ENCODE data around the gene SCUBE2. TPM values are rescaled to one million over a fixed set of nuclear protein-coding genes. Genes with fewer than 3 reads are reported as not detected.
"Not testable (repeated sequence)": the region's sequence is repeated elsewhere in the genome, so short reads cannot be mapped to it uniquely, and the experiment has no call there.

SCUBE2 gene
- total RNA-seq, 1 donor from 2014 or later, result 36.3 TPM

DNA sequence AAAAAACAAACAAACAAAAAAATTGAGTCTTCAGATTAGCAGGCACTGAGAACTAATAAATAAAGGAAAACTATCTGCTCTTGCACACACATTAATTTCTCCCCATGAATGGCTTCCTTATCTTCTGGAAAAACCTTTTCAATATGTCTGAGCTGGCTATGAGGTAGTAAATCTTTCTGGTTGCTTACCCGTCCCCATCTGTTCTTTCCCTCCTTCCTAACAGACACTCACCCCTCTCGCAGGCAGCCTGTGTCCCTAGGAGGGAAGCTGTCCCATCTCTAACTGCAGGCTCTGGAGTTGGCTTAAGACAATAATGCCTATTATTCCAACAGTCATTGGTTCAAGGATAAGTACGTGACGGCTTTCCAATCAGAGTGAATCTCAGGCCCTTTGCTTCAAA lies 8.2 kb upstream of the SCUBE2 start:
- Histone ChIP-seq H3K4me3 (no peak overlapping the region), H3K4me1 (no peaks in the 10 kb centered on the region), H3K9me3 (no peaks in the 10 kb centered on the region), H3K27me3 (no peaks in the 10 kb centered on the region), H3K27ac (no peak overlapping the region), H3K36me3 (no peaks in the 10 kb centered on the region)
- intact Hi-C loops (cut with DNase I), result no loop called here
- TF ChIP-seq, protein P1, sequence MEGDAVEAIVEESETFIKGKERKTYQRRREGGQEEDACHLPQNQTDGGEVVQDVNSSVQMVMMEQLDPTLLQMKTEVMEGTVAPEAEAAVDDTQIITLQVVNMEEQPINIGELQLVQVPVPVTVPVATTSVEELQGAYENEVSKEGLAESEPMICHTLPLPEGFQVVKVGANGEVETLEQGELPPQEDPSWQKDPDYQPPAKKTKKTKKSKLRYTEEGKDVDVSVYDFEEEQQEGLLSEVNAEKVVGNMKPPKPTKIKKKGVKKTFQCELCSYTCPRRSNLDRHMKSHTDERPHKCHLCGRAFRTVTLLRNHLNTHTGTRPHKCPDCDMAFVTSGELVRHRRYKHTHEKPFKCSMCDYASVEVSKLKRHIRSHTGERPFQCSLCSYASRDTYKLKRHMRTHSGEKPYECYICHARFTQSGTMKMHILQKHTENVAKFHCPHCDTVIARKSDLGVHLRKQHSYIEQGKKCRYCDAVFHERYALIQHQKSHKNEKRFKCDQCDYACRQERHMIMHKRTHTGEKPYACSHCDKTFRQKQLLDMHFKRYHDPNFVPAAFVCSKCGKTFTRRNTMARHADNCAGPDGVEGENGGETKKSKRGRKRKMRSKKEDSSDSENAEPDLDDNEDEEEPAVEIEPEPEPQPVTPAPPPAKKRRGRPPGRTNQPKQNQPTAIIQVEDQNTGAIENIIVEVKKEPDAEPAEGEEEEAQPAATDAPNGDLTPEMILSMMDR (IDR thresholded peaks at IDR 0.05), result no peak
- TF ChIP-seq POLR2AphosphoS5 (IDR thresholded peaks at IDR 0.05; ENCODE audit: insufficient read depth in 1 of 2, low read depth in 1 of 2) (no peak), POLR2A (IDR thresholded peaks at IDR 0.05) (no peak)
- no peak for DNase-seq (ENCODE audit: extremely low spot score in 2 of 2)

DNA sequence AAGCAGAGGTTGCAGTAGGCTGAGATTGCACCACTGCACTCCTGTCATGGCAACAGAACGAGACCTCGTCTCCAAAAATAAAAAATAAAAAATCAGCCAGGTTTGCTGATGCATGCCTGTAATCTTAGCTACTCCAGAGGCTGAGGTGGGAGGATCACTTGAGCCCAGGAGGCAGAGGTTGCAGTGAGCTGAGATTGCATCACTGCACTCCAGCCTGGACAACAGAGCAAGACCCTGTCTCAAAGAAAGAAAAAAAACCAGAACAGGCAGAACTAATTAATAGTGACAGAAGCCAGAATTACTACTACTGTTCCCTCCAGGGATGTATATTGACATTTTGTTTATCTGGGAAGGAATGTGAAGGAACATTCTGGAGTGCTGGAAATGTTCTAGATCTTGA lies 7.1 kb upstream of the SCUBE2 start:
- H3K9me3 ChIP-seq; H3K4me1 ChIP-seq; intact Hi-C loops (cut with DNase I); H3K27me3 ChIP-seq; H3K36me3 ChIP-seq; H3K27ac ChIP-seq; DNase-seq (ENCODE audit: extremely low spot score in 2 of 2); H3K4me3 ChIP-seq: not testable (repeated sequence)

DNA sequence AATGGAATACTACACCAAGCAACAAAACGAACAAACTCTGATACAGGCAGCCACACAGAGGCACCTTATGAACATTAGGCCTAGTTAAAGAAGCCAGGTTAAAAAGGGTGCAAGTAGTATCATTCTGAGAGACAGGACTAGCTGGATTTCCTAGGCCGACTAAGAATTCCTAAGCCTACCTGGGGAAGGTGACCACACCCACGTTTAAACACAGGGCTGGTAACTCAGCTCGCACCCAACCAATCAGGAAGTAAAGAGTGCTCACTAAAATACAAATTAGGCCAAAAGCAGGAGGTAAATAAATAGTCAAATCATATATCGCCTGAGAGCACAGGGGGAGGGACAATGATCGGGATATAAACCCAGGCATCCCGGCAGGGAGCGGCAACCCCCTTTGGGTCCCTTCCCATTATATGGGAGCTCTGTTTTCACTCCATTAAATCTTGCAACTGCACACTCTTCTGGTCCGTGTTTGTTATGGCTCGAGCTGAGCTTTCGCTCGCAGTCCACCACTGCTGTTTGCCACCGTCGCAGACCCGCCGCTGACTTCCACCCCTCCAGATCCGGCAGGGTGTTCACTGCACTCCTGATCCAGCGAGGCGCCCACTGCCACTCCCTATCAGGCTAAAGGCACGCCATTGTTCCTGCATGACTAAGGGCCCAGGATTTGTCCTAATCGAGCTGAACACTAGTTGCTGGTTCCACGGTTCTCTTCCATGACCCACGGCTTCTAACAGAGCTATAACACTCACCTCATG lies 6.0 kb upstream of the SCUBE2 start:
- H3K27me3 ChIP-seq; H3K4me3 ChIP-seq; H3K27ac ChIP-seq; DNase-seq (ENCODE audit: extremely low spot score in 2 of 2); intact Hi-C loops (cut with DNase I); H3K9me3 ChIP-seq; H3K36me3 ChIP-seq; H3K4me1 ChIP-seq: not testable (repeated sequence)

DNA sequence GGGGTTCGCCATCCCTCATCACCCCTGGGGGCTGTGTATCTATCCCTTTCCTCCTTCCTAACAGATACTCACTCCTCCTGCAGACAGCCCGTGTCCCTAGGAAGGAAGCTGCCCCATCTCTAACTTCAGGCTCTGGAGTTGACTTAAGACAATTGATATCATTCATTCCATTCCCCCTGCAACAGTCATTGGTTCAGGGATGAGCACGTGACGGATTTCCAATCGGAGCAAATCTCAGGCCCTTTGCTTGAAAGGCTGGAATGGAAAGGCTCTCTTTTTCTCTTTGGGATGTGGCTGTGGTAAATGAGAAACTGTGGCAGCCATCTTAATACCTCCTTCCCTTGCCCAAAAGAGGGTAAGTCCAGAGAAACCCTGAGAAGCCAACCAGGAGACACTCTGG lies 5.0 kb upstream of the SCUBE2 start:
- intact Hi-C loops (cut with DNase I), result no loop called here
- Histone ChIP-seq H3K27me3 (no peaks in the 10 kb centered on the region), H3K4me1 (no peaks in the 10 kb centered on the region), H3K27ac (no peak overlapping the region), H3K9me3 (no peaks in the 10 kb centered on the region), H3K4me3 (no peak overlapping the region), H3K36me3 (no peaks in the 10 kb centered on the region)
- no peak for DNase-seq (ENCODE audit: extremely low spot score in 2 of 2)
- TF ChIP-seq POLR2A (IDR thresholded peaks at IDR 0.05) (no peak), POLR2AphosphoS5 (IDR thresholded peaks at IDR 0.05; ENCODE audit: insufficient read depth in 1 of 2, low read depth in 1 of 2) (no peak)
- TF ChIP-seq, protein P1 (IDR thresholded peaks at IDR 0.05), result no peak

DNA sequence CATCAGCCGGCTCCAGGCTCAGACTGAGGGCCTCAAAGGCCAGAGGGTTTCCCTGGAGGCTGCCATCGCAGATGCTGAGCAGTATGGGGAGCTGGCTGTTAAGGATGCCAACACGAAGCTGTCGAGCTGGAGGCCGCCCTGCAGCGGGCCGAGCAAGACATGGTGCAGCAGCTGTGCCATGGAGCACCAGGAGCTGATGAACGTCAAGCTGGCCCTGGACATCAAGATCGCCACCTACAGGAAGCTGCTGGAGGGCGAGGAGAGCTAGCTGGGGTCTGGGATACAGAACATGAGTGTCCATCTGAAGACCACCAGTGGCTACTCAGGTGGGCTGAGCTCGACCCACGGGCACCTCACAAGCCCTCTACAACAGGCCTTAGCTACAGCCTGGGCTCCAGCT lies 4.0 kb upstream of the SCUBE2 start:
- Histone ChIP-seq H3K4me1 (peaks cover 4% of the 10 kb centered on the region), H3K36me3 (no peaks in the 10 kb centered on the region), H3K4me3 (no peak overlapping the region), H3K9me3 (no peaks in the 10 kb centered on the region), H3K27ac (no peak overlapping the region), H3K27me3 (no peaks in the 10 kb centered on the region)
- DNase-seq (ENCODE audit: extremely low spot score in 2 of 2), result no peak
- no peak for TF ChIP-seq POLR2A (IDR thresholded peaks at IDR 0.05)
- no peak for TF ChIP-seq POLR2AphosphoS5 (IDR thresholded peaks at IDR 0.05; ENCODE audit: insufficient read depth in 1 of 2, low read depth in 1 of 2)
- TF ChIP-seq, protein P1 (IDR thresholded peaks at IDR 0.05), result no peak
- intact Hi-C loops (cut with DNase I), result no loop called here

DNA sequence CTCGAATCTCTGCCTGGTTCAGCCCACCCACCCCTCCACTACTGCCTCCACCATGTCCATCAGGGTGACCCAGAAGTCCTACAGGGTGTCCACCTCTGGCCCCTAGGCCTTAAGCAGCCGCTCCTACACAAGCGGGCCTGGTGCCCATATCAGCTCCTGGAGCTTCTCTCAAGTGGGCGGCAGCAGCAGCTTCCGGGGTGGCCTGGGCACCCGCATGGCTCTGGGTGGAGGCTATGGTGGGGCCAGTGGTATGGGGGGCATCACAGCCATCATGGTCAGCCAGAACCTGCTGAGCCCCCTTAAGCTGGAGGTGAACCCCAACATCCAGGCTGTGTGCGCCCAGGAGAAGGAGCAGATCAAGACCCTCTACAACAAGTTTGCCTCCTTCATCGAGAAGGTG lies 3.0 kb upstream of the SCUBE2 start:
- TF ChIP-seq POLR2A (IDR thresholded peaks at IDR 0.05), result no peak
- no peak for TF ChIP-seq POLR2AphosphoS5 (IDR thresholded peaks at IDR 0.05; ENCODE audit: insufficient read depth in 1 of 2, low read depth in 1 of 2)
- TF ChIP-seq, protein P1 (IDR thresholded peaks at IDR 0.05), result no peak
- Histone ChIP-seq H3K27me3 (no peaks in the 10 kb centered on the region), H3K27ac (no peak overlapping the region), H3K4me1 (peaks cover 4% of the 10 kb centered on the region), H3K4me3 (no peak overlapping the region), H3K36me3 (no peaks in the 10 kb centered on the region), H3K9me3 (no peaks in the 10 kb centered on the region)
- intact Hi-C loops (cut with DNase I), result no loop called here
- DNase-seq (ENCODE audit: extremely low spot score in 2 of 2), result no peak

All from vagina (tissue), 2 donors.